ENCODE results near the gene COX5A. TPM values are rescaled to one million over a fixed set of nuclear protein-coding genes. Genes with fewer than 3 reads are reported as not detected.

COX5A gene
- total RNA-seq, 1 donor from 2014 or later, result 133 TPM

GRCh38 chr15:74962671-74963070, 24.8 kb upstream of the COX5A start:
- Mint-ChIP-seq H3K27ac (ENCODE audit: unreplicated experiment) (no peak overlapping the region), H3K4me3 (ENCODE audit: unreplicated experiment) (no peak overlapping the region), H3K27me3 (ENCODE audit: low read depth) (no peaks in the 10 kb centered on the region), H3K36me3 (ENCODE audit: low read depth) (no peaks in the 10 kb centered on the region), H3K4me1 (ENCODE audit: low read depth) (peaks cover 37% of the 10 kb centered on the region), H3K9me3 (ENCODE audit: low read depth) (no peaks in the 10 kb centered on the region)
- no peak for DNase-seq (ENCODE audit: low spot score)
- TF ChIP-seq CTCF (IDR thresholded peaks at IDR 0.05), result no peak

- DNase-seq (ENCODE audit: low spot score), result no peak
- no peaks in the 10 kb centered on the region for H3K9me3 Mint-ChIP-seq (ENCODE audit: low read depth)
- no peaks in the 10 kb centered on the region for H3K27me3 Mint-ChIP-seq (ENCODE audit: low read depth)
- H3K36me3 Mint-ChIP-seq (ENCODE audit: low read depth), result no peaks in the 10 kb centered on the region
- no peak overlapping the region for H3K4me3 Mint-ChIP-seq (ENCODE audit: unreplicated experiment)
- H3K4me1 Mint-ChIP-seq (ENCODE audit: low read depth), result peaks cover 37% of the 10 kb centered on the region
- TF ChIP-seq CTCF (IDR thresholded peaks at IDR 0.05), result no peak
- H3K27ac Mint-ChIP-seq (ENCODE audit: unreplicated experiment), result no peak overlapping the region
Measured at GRCh38 chr15:74962219-74962618, 24.3 kb upstream of the COX5A start.

GRCh38 chr15:74961616-74962015, 23.7 kb upstream of the COX5A start:
- Mint-ChIP-seq H3K4me3 (ENCODE audit: unreplicated experiment) (no peak overlapping the region), H3K36me3 (ENCODE audit: low read depth) (no peaks in the 10 kb centered on the region), H3K9me3 (ENCODE audit: low read depth) (no peaks in the 10 kb centered on the region), H3K4me1 (ENCODE audit: low read depth) (peaks cover 37% of the 10 kb centered on the region), H3K27me3 (ENCODE audit: low read depth) (no peaks in the 10 kb centered on the region), H3K27ac (ENCODE audit: unreplicated experiment) (no peak overlapping the region)
- DNase-seq (ENCODE audit: low spot score), result no peak
- no peak for TF ChIP-seq CTCF (IDR thresholded peaks at IDR 0.05)

GRCh38 chr15:74960995-74961588, 23.2 kb upstream of the COX5A start:
- Mint-ChIP-seq H3K27ac (ENCODE audit: unreplicated experiment) (no peak overlapping the region), H3K36me3 (ENCODE audit: low read depth) (no peaks in the 10 kb centered on the region), H3K4me3 (ENCODE audit: unreplicated experiment) (no peak overlapping the region), H3K27me3 (ENCODE audit: low read depth) (no peaks in the 10 kb centered on the region), H3K4me1 (ENCODE audit: low read depth) (peaks cover 37% of the 10 kb centered on the region), H3K9me3 (ENCODE audit: low read depth) (no peaks in the 10 kb centered on the region)
- no peak for DNase-seq (ENCODE audit: low spot score)
- TF ChIP-seq CTCF (IDR thresholded peaks at IDR 0.05), result no peak

GRCh38 chr15:74960286-74960685, 22.4 kb upstream of the COX5A start:
- TF ChIP-seq CTCF (IDR thresholded peaks at IDR 0.05), result no peak
- peaks cover 42% of the 10 kb centered on the region for H3K4me1 Mint-ChIP-seq (ENCODE audit: low read depth)
- no peaks in the 10 kb centered on the region for H3K36me3 Mint-ChIP-seq (ENCODE audit: low read depth)
- H3K4me3 Mint-ChIP-seq (ENCODE audit: unreplicated experiment), result no peak overlapping the region
- no peak for DNase-seq (ENCODE audit: low spot score)
- no peaks in the 10 kb centered on the region for H3K9me3 Mint-ChIP-seq (ENCODE audit: low read depth)
- H3K27ac Mint-ChIP-seq (ENCODE audit: unreplicated experiment), result no peak overlapping the region
- H3K27me3 Mint-ChIP-seq (ENCODE audit: low read depth), result no peaks in the 10 kb centered on the region

Data from chondrocyte (in vitro differentiated cells).